Central memory CD8-positive, alpha-beta T cell (primary cell): ENCODE measurements around the gene GUCY1A1.

Experiments used
- ATAC-seq: fragments of 150-1000 bp; cut with Tn5 transposase; replicated peaks from 2 replicates; pipeline ENCODE4 v1.10.0; 2022; ENCODE audit warnings: mild to moderate bottlenecking, moderate FRiP score, moderate number of reproducible peaks; ENCODE audit not compliant: poor library complexity, severe bottlenecking; ENCODE audit errors: extremely low read depth
- DNase-seq, 2 donors: peaks; one replicate each; pipeline ENCODE4 v3.0.0; 2021; ENCODE audit warnings: low spot score in 2 of 2
- H3K27ac Mint-ChIP-seq: one replicate; pipeline ENCODE4 v1.8.0; 2022; ENCODE audit warnings: low read depth, mild to moderate bottlenecking, moderate library complexity, mixed read lengths
- H3K27me3 Mint-ChIP-seq: one replicate; pipeline ENCODE4 v1.8.0; 2022; ENCODE audit warnings: mixed read lengths
- H3K36me3 Mint-ChIP-seq: one replicate; pipeline ENCODE4 v1.8.0; 2022; ENCODE audit warnings: mild to moderate bottlenecking, moderate library complexity, mixed read lengths; ENCODE audit not compliant: insufficient read depth
- H3K4me1 Mint-ChIP-seq: one replicate; pipeline ENCODE4 v1.8.0; 2022; ENCODE audit warnings: mixed read lengths
- H3K4me3 Mint-ChIP-seq: one replicate; pipeline ENCODE4 v1.8.0; 2022; ENCODE audit warnings: mild to moderate bottlenecking, moderate library complexity, mixed read lengths
- H3K9me3 Mint-ChIP-seq: one replicate; pipeline ENCODE4 v1.8.0; 2022; ENCODE audit warnings: mixed read lengths

The GUCY1A1 gene

GRCh38 chr4:155666344-155667221, at the start of gene GUCY1A1:
Gene GUCY1A1 (plus strand): TSS chr4:155666848. CDS start chr4:155696868, 30,020 bp downstream.
- no peak for DNase-seq
- Mint-ChIP-seq H3K4me1 (peaks cover 6% of the 10 kb centered on the region), H3K27me3 (peaks cover 53% of the 10 kb centered on the region), H3K27ac (no peak within 1 kb of the TSS), H3K36me3 (no peaks in the 10 kb centered on the region), H3K4me3 (peak within 1 kb of the TSS; percentile 66), H3K9me3 (peaks cover 15% of the 10 kb centered on the region)
- ATAC-seq, result no peak

GRCh38 chr4:155617296-155617695, 49.4 kb upstream of the GUCY1A1 start:
- Mint-ChIP-seq H3K27ac (no peak overlapping the region), H3K9me3 (no peaks in the 10 kb centered on the region), H3K36me3 (no peaks in the 10 kb centered on the region), H3K27me3 (no peaks in the 10 kb centered on the region), H3K4me1 (no peaks in the 10 kb centered on the region), H3K4me3 (no peak overlapping the region)
- no peak for DNase-seq
- ATAC-seq, result no peak

- Mint-ChIP-seq H3K9me3 (no peaks in the 10 kb centered on the region), H3K4me1 (no peaks in the 10 kb centered on the region), H3K4me3 (no peak overlapping the region), H3K27me3 (no peaks in the 10 kb centered on the region), H3K27ac (no peak overlapping the region), H3K36me3 (no peaks in the 10 kb centered on the region)
- no peak for DNase-seq
- ATAC-seq, result no peak
These were observed 48.3 kb upstream of the GUCY1A1 start for GRCh38 chr4:155618183-155618838.

GRCh38 chr4:155620637-155621036, 46.0 kb upstream of the GUCY1A1 start:
- Mint-ChIP-seq H3K4me3 (no peak overlapping the region), H3K4me1 (no peaks in the 10 kb centered on the region)

GRCh38 chr4:155624478-155624877, 42.2 kb upstream of the GUCY1A1 start:
- Mint-ChIP-seq H3K36me3 (no peaks in the 10 kb centered on the region), H3K9me3 (peaks cover 12% of the 10 kb centered on the region), H3K27ac (no peak overlapping the region), H3K4me1 (no peaks in the 10 kb centered on the region), H3K4me3 (no peak overlapping the region), H3K27me3 (no peaks in the 10 kb centered on the region)
- ATAC-seq (no peak), DNase-seq (no peak)

More at GRCh38 chr4:155620637-155621036, 46.0 kb upstream of the GUCY1A1 start:
- Mint-ChIP-seq H3K36me3 (no peaks in the 10 kb centered on the region), H3K27ac (no peak overlapping the region), H3K27me3 (no peaks in the 10 kb centered on the region), H3K9me3 (peaks cover 7% of the 10 kb centered on the region)
- no peak for DNase-seq
- no peak for ATAC-seq

- H3K9me3 Mint-ChIP-seq, result peaks cover 12% of the 10 kb centered on the region
- H3K27ac Mint-ChIP-seq, result no peak overlapping the region
- no peaks in the 10 kb centered on the region for H3K4me1 Mint-ChIP-seq
- no peaks in the 10 kb centered on the region for H3K27me3 Mint-ChIP-seq
- H3K4me3 Mint-ChIP-seq, result no peak overlapping the region
- no peaks in the 10 kb centered on the region for H3K36me3 Mint-ChIP-seq
- ATAC-seq (no peak), DNase-seq (no peak)
These were observed 40.1 kb upstream of the GUCY1A1 start for GRCh38 chr4:155626561-155626960.

- no peak for DNase-seq
- no peak overlapping the region for H3K27ac Mint-ChIP-seq
These were observed 37.3 kb upstream of the GUCY1A1 start for GRCh38 chr4:155629183-155629825.

GRCh38 chr4:155629956-155630355, 36.7 kb upstream of the GUCY1A1 start:
- Mint-ChIP-seq H3K9me3 (peaks cover 5% of the 10 kb centered on the region), H3K27me3 (no peaks in the 10 kb centered on the region), H3K27ac (no peak overlapping the region), H3K36me3 (no peaks in the 10 kb centered on the region), H3K4me3 (no peak overlapping the region), H3K4me1 (no peaks in the 10 kb centered on the region)
- DNase-seq, result no peak
- ATAC-seq, result no peak

More at GRCh38 chr4:155629183-155629825, 37.3 kb upstream of the GUCY1A1 start:
- no peaks in the 10 kb centered on the region for H3K4me1 Mint-ChIP-seq
- ATAC-seq, result no peak
- H3K27me3 Mint-ChIP-seq, result no peaks in the 10 kb centered on the region
- H3K4me3 Mint-ChIP-seq, result no peak overlapping the region
- peaks cover 5% of the 10 kb centered on the region for H3K9me3 Mint-ChIP-seq
- H3K36me3 Mint-ChIP-seq, result no peaks in the 10 kb centered on the region

GRCh38 chr4:155632310-155632840, 34.3 kb upstream of the GUCY1A1 start:
- H3K27ac Mint-ChIP-seq, result no peak overlapping the region
- H3K36me3 Mint-ChIP-seq, result no peaks in the 10 kb centered on the region
- no peak for ATAC-seq
- no peak for DNase-seq
- H3K4me1 Mint-ChIP-seq, result no peaks in the 10 kb centered on the region
- no peak overlapping the region for H3K4me3 Mint-ChIP-seq
- H3K9me3 Mint-ChIP-seq, result peaks cover 10% of the 10 kb centered on the region
- H3K27me3 Mint-ChIP-seq, result no peaks in the 10 kb centered on the region

GRCh38 chr4:155638195-155638965, 28.3 kb upstream of the GUCY1A1 start:
- DNase-seq (no peak), ATAC-seq (no peak)
- H3K27ac Mint-ChIP-seq, result no peak overlapping the region
- H3K4me1 Mint-ChIP-seq, result no peaks in the 10 kb centered on the region
- H3K27me3 Mint-ChIP-seq, result no peaks in the 10 kb centered on the region
- no peaks in the 10 kb centered on the region for H3K36me3 Mint-ChIP-seq
- H3K4me3 Mint-ChIP-seq, result no peak overlapping the region
- peaks cover 5% of the 10 kb centered on the region for H3K9me3 Mint-ChIP-seq

- no peaks in the 10 kb centered on the region for H3K4me1 Mint-ChIP-seq
- no peaks in the 10 kb centered on the region for H3K36me3 Mint-ChIP-seq
- H3K27me3 Mint-ChIP-seq, result no peaks in the 10 kb centered on the region
- H3K9me3 Mint-ChIP-seq, result peaks cover 5% of the 10 kb centered on the region
- no peak for ATAC-seq
- no peak overlapping the region for H3K4me3 Mint-ChIP-seq
- no peak for DNase-seq
- H3K27ac Mint-ChIP-seq, result no peak overlapping the region
These were observed 26.7 kb upstream of the GUCY1A1 start for GRCh38 chr4:155639704-155640523.
